GM13976 (cell line): ENCODE data around the gene RPS19BP1.

Source experiments
- DNase-seq: peaks from one replicate; pipeline ENCODE4 v3.0.0; 2012; ENCODE audit warnings: low spot score
- in situ Hi-C: fragments of 300-500 bp; cut with MboI; formaldehyde crosslinking; loops from one replicate; pipeline ENCODE4 v1.12.0; 2022; ENCODE audit warnings: low sequenced_read_pairs, mixed read lengths, inconsistent platforms; ENCODE audit not compliant: unreplicated experiment
- TF ChIP-seq, protein P1 (sequence below): IDR thresholded peaks from 2 replicates; pipeline ENCODE4 v1.5.1; 2012; ENCODE audit warnings: borderline replicate concordance, mild to moderate bottlenecking; ENCODE audit not compliant: insufficient read depth; ENCODE audit errors: extremely low read depth, missing control alignments, control extremely low read depth

The RPS19BP1 gene

GRCh38 chr22:39492186-39492585, 40.4 kb downstream of the RPS19BP1 start:
- in situ Hi-C loops: no loop called here
- TF ChIP-seq, protein P1, sequence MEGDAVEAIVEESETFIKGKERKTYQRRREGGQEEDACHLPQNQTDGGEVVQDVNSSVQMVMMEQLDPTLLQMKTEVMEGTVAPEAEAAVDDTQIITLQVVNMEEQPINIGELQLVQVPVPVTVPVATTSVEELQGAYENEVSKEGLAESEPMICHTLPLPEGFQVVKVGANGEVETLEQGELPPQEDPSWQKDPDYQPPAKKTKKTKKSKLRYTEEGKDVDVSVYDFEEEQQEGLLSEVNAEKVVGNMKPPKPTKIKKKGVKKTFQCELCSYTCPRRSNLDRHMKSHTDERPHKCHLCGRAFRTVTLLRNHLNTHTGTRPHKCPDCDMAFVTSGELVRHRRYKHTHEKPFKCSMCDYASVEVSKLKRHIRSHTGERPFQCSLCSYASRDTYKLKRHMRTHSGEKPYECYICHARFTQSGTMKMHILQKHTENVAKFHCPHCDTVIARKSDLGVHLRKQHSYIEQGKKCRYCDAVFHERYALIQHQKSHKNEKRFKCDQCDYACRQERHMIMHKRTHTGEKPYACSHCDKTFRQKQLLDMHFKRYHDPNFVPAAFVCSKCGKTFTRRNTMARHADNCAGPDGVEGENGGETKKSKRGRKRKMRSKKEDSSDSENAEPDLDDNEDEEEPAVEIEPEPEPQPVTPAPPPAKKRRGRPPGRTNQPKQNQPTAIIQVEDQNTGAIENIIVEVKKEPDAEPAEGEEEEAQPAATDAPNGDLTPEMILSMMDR: no peak

GRCh38 chr22:39491696-39492095, 40.9 kb downstream of the RPS19BP1 start:
- in situ Hi-C loops: no loop called here
- TF ChIP-seq, protein P1: no peak
- DNase-seq: no peak

More at GRCh38 chr22:39492186-39492585, 40.4 kb downstream of the RPS19BP1 start:
- no peak for DNase-seq

DNA sequence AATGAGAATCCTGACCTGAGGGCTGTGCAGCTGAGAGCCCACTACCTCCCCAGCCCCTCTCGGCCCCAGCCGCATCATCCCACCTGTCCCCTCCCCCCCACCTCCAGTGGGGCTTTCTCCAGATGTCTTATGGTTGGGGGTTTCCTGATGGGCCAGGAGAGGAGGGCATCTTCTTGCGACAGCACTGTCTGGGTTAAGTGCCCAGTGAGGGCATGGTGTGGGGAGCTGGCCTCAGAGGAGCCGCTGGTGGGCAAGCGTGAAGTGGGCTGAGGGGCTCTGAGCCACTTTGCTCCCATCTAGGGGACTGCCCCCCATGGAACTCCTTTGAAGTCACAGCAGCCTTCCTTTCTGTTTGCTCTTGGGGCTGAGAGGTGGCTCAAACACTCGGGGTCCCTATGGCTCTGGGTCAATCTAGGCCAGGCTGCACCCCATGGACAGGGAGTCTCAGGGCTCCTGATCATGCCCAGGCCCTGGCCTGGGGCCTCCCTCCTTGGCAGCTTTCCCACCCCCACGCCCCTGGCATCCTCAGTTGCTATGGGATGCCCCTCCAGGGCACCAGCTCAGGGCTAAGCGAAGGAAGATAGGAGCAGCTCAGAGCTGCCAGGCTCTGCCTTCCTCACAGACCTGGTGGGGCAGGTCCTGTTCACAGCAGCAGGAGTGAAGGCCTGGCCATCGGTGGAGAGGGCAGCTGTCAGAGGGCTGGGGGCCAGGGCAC, 41.4 kb downstream of the RPS19BP1 start:
- TF ChIP-seq, protein P1: no peak
- in situ Hi-C loops: no loop called here
- DNase-seq: no peak

DNA sequence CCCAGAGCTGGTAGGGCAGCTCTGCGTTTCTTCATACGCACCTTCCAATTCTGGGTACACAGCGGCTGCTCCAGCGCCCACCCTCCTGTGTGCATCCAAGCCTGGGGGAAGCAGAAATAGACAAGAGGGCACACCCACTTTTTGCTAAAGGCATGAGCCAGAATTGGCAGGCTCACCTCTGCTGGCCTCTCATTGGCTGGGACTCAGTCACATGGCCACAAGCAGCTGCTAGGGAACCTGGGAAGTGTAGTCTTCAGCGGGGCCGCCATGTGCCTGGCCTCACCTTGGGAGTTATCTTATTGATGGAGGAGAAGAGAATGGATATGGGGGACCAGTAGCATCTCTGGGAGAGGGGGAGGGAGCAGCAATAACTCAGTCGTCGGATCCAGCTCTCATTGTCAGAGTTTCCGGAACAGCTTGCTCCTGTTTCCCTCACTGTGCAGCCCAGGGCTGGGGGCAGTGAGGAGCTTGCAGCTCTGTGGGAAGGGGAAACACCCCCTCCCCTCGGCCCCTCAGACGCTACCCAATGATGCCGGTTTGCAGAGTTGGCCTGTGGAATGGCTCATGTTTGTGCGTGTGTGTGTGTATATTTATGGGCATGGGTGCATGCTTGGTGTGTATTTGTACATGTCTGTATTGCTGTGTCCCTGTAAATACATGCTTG, 42.3 kb downstream of the RPS19BP1 start:
- DNase-seq: peak; percentile 93
- TF ChIP-seq, protein P1: no peak
- in situ Hi-C loops: no loop called here

GRCh38 chr22:39489094-39490068, 43.2 kb downstream of the RPS19BP1 start:
- DNase-seq: no peak
- in situ Hi-C loops: no loop called here
- TF ChIP-seq, protein P1: no peak

GRCh38 chr22:39488563-39489083, 43.9 kb downstream of the RPS19BP1 start:
- in situ Hi-C loops: no loop called here
- no peak for DNase-seq

More at GRCh38 chr22:39488563-39489083, 43.9 kb downstream of the RPS19BP1 start:
- TF ChIP-seq, protein P1: no peak
